Measurements from ENCODE around the gene LHX4.

Gene LHX4

DNA sequence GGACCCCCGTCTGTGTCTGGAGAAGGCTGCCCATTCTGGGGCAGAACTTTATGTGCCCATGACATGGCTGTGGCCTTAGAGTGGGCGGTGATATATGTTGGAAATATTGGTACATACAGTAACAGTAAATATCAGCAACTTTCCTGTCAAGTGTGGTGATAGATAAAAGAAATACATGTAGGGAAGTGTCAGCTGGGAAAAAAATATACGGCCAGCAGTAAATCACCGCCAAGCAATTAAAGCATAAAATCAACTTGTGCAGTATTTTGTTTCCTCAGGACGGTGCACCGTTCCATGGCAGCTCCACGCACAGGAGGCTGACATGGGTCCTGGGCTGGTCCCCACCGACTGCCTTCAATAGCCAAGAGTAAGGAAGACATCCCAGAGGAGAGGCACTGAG lies 27.4 kb downstream of the LHX4 start:
- no peak for DNase-seq (ENCODE audit: low read depth, low spot score)

DNA sequence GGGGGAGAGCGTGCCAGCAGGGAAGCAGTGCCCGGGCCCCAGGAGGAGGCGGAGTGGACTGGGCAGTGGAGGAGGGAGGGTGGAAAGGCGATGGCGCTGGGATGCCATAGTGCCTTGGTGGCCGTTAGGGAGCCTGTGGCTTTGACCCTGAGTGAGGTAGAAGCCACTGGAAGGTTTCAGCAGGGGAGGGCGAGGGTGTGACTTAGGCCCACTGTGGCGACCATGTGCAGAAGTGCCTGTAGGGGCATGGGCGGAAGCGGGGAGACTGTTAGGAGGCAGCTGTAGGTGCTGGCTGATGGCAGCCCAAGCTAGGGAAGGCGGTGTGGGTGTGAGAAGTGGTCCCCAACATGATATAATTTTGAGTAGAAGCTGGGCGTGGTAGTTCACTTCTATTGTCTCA lies 28.2 kb downstream of the LHX4 start:
- no peak for DNase-seq (ENCODE audit: low read depth, low spot score)

DNA sequence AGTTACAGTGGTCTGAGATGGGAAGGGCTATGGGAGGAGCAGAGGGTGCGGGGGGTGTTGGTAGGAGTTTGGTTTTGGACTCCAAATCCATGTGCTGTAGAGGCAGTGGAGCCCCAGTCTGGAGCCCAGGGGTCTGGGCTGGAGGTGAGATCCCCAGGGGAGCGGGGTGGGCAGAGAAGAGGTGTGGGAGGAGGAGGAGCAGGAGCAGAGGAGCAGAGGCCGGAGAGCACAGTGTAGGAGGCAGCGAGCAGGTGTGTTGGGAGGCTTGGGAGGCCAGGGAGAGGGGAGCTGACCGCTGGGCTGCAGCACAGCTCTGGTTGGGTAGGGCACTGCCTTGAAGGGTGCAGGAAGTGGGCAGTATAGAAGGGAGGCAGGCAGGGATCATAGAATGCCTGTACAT lies 28.9 kb downstream of the LHX4 start:
- no peak for DNase-seq (ENCODE audit: low read depth, low spot score)

DNA sequence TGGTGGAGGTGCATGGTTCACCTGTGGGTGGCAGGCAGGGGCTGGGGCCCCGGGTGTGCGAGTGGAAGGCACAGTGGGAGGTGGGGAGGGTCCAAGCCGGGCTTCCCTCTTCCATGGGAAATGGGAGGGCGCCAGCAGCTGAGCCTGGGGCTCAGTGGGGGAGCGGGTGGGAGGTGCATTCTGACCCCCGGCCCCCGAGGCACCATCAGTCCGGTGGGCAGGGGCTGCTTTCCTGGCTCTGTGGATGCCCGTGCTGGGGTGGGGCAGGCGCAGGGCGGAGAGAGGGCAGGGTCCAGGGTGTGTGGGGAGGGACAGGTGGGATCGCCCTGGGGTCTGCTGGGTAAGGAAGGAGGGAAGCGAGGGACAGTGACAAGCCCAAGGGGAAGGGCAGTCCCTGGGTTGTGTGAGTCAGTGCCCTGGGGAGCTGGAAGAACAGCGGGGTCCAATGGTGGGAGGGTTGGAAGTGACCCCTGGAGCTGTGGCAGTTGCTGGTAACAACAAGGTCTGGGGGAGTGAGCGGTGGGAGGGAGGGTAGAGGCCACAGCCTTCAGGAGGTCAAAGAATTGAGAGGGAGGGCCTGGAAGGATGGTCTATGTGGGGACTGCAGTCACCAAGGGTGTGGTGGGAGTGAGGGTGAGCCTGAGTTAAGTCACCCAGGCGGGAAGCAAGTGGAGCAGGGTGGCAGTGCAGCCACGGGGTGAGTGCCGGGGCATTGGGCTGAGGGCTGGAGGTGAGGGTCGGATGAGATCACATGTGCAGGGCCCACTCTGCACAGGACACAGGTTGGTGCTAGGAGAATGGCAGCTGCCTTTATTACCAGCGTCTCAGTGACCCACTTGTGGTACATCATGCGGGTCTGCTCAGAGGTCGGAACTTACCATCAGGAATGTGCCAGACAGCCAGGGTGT lies 29.6 kb downstream of the LHX4 start:
- no peak for DNase-seq (ENCODE audit: low read depth, low spot score)

DNA sequence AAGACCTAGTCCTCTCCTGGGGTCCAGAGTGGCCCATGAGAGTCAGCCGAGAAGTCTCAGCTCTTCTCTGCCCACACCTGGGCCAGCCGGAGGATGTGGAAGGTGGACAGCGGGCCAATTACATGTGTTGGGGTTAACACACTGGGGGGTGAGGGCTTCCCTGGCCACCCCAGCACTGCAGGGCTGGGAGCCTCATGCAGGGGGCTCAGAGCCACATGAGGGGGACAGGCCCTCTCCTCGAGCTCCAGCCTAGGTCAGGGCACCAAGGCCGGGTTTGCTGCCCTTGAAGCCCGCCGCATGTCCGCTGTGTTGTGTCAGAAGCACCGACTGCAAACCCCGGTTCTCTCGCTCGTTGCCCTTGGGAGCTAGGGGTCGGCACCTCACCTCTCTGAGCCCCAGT lies 30.5 kb downstream of the LHX4 start:
- DNase-seq (ENCODE audit: low read depth, low spot score), result no peak

DNA sequence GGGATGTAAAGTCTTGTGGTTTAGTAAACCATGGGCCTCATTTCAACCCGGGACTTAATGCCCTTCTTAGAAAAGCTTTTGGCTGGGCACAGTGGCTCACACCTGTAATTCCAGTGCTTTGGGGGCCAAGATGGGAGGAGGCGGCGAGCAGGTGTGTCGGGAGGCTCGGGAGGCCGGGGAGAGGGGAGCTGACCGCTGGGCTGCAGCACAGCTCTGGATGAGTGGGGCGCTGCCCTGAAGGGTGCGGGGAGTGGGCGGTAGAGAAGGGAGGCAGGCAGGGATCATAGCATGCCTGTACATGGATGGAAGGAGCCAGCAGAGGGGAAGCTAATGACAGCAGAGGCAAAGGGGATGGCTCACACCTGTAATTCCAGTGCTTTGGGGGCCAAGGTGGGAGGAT lies 31.0 kb downstream of the LHX4 start:
- DNase-seq (ENCODE audit: low read depth, low spot score), result no peak

DNA sequence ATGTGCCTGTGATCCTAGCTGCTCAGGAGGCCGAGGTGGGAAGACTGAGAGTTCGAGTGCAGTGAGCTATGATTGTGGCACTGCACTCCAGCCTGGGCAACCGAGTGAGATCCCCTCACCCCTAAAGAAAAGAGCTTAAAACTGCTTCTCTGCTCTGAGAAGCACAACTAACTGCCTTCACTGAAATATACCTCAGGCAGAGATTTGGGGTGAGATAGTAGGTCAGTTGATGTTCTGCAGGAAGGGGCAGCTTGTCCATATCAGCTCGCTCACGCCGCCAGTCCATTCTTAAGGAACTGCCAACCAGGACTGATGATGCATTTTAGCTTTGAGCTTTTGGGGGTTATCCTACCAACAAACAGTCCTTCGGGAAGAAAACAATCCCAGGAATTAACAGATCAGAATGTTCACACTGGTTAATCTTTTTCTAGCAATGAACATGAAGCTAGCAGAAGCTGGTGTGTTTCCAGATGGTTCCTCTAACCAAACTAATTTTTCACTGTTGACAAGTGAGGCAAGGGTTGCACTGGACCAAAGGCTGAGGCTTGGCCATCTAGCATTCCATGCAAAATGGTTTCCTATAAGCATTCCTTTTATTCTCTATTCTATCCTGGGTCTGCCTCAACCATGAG lies 31.6 kb downstream of the LHX4 start:
- no peak for DNase-seq (ENCODE audit: low read depth, low spot score)

DNA sequence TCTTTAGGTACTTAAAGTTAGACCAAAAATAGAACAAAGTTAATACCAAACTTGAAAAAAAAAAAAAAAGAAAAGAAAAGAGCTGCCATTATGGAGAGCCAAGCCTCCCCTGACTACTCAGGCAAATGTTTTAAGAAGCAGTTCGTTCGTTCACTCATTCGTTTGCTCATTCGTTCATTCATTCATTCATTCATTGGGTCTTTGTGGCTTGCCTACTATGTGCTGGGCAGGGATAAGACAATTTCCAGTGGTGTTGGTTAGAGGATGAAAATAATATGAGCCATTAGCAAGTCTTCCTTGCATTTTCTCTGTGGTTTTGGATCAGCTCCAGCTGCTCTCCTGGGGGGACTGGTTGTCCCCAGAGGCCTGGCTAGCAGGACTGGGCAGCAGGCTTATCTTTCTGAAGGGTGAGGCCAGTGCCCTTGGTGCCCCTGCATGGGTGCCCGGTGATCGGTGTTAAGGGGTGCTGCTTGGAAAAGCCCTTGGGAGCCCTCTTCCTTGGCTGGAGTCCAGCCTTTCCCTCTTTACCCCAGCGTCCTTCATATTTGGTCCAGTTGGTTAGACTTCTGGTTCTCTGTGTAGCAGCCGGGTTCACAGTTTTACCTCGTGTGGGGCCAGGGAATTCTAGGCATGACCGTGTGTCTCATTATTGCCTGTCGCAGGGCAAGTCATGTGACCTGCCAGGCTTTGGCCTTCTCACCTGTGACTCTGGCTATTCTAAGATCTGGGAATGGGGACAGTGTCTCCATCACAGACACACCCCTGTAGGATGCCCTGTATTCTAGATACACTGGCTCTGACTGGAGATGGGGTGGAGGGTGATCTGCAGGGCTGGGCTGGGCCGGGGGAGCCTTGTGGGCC lies 32.8 kb downstream of the LHX4 start:
- no peak for DNase-seq (ENCODE audit: low read depth, low spot score)

DNA sequence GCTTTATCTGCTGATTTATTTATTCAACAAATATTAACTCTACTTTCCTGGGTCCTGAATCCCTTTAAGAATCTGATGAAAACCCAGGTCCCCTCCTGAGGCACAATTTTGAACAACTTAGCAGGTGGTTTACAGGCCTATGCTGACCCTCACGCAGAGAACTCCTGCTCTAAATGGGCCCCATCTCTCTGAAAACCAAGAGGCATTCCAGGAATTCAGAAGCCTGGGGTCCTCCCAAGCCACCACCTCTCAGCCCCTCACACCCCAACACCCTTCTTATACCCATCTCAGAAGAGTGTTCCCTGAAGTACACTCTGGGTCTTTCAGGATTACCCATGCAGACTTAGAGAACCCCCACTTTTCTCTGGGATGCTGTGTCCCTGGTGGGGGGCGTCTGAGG lies 34.5 kb downstream of the LHX4 start:
- DNase-seq (ENCODE audit: low read depth, low spot score), result no peak

DNA sequence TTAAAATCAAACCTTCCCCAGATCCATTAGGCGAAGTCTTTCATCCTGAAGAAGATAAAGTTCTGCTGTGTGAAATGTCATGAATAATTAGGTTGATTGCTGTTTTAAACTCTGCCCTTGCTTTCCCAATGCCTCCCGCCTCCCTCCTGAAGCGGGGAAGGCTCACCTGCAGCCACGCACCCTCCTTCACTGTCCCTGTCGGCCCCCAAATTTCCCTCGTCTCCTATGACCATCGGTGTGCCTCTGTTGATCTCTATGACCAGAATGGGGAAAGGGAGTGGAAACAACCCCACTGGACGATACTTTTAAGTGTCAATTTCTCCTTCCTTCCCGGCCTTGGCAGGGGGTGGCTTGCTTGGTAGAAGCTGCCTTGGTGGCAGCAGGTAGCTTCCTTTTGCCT lies 35.1 kb downstream of the LHX4 start:
- DNase-seq (ENCODE audit: low read depth, low spot score), result no peak

DNA sequence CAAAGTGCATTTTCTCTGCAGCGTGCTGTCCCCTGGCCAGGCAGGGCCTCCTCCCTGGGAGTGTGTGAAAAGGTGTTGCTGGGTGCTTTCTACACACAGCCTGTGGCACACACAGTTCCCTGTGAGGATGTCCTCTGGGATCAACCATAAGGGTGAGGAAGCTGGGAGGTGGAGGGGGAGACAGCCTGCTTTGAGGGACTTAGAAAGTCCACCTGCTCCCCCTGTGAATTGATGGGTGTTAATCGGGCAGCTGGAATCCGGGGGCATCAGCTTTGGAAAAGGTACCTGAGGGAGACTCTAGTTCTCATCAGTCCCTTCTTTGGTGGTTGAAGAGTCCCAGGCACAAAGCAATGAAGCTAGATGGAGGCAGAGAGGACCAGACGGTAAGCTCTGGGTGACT lies 35.8 kb downstream of the LHX4 start:
- no peak for DNase-seq (ENCODE audit: low read depth, low spot score)

DNA sequence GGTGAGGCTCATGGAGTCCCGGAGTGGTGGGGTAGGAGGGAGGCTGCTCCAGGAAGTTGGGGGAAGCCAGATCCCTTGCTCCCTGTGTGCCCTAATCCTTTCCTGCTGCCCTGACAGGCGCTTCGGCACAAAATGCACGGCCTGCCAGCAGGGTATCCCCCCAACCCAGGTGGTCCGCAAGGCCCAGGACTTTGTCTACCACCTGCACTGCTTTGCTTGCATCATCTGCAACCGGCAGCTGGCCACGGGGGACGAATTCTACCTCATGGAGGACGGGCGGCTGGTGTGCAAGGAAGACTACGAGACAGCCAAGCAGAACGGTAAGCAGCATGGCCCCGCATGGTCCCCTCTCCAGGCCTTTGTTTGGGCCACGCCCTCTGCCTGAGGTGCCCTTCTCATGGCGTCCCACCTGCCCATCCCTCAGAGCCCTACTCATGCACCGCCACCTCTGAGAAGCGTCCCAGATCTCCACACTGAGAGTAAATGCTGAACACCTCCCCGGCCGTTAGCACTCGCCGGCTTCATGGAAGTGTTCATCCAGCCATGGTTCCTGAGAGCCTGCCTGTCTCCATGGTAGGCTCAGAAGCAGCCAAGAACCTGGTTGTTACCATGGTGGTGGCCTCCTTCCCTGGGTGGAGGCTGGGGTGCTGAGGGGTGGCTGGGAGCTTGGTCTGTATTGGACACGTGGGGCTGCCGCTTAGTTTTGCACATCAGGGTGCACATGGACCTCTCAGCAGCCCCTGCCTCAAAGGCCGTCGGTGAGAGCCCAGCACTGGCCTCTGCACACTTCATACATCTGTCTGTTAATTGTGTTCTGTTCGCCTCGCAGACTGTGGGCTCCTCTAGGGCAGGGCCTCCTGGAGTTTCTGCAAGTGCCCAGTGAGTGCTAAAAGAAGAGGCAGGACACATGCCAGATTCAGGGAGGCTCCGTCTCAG lies 36.5 kb downstream of the LHX4 start:
- no peak for DNase-seq (ENCODE audit: low read depth, low spot score)

DNA sequence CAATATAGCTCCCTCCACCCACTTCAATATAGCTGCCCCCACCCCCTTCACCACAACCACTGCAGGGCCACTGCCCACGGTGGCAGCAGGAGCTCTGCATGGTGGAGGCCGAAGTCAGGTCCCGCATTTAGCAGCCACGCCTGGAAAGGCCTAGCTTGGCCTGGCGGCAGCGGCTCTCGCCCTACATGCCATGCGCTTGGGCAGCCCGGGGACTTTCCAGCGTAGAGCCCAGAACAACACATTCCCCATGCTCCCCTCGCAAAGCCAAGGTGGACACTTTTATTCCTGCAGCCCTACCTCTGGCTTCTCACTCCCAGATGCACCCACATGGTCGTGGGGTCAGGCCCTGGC lies 37.1 kb downstream of the LHX4 start:
- DNase-seq (ENCODE audit: low read depth, low spot score), result no peak

DNA sequence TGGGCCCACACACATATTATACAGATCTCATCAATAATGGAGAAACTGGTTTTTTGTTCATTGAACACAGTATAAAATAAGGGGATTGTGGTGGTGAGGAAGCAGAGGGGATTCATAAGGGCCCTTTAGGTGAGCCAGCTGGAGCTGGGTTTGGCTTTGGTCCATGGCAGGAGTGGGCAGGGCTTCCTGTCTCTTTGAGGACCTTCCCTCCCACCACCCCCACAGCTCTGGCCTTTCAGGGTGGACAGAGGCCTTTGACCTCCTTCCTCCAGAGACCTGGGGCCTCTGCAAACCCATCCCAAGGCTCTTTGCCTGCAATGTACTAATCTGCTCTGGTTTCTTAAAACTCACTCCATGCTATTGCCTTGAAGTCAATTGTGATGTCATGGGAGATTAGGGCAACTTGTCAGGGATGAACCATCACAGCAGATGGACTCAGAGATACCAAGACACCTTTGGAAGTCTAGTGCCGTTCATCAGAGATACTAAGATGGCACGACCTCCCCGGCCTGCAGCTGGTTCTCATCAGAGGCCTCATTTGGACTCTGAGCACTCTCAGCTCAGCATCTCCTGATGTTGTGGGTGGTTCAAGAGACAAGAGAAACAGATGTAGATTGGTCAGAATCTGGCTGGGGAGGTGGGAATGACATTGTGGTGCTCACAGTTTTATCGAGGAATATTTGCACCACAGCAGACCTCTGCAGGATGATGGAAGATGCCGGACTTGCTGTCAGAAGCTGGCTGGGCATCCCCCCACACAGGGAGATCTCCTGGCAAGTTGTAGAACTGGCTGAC lies 37.9 kb downstream of the LHX4 start:
- no peak for DNase-seq (ENCODE audit: low read depth, low spot score)

DNA sequence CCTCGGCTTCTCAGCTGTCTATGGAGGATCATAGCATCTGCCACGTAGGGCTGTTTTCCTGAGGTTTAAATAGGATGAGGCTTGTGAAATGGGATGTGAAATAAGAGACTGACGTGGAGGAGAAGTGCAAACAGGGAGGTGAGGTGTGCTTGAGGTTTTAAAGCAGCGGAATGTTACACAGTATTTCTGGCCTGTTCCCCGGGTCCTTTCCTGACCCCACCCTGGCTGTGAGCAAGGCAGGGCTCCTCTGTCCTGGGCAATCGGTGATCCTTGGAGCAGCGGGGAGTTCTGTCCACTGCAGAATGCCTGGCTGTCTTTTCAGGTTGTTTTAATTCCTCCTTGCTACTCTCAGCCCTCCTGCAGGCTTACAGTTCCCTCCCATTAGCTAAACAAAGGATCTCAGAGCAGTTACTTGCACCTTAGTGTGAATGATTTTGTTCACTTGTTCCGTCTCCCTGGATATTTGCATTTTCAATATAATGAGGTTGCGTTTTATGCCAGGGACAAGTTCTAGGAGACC lies 38.6 kb downstream of the LHX4 start:
- no peak for DNase-seq (ENCODE audit: low read depth, low spot score)

DNA sequence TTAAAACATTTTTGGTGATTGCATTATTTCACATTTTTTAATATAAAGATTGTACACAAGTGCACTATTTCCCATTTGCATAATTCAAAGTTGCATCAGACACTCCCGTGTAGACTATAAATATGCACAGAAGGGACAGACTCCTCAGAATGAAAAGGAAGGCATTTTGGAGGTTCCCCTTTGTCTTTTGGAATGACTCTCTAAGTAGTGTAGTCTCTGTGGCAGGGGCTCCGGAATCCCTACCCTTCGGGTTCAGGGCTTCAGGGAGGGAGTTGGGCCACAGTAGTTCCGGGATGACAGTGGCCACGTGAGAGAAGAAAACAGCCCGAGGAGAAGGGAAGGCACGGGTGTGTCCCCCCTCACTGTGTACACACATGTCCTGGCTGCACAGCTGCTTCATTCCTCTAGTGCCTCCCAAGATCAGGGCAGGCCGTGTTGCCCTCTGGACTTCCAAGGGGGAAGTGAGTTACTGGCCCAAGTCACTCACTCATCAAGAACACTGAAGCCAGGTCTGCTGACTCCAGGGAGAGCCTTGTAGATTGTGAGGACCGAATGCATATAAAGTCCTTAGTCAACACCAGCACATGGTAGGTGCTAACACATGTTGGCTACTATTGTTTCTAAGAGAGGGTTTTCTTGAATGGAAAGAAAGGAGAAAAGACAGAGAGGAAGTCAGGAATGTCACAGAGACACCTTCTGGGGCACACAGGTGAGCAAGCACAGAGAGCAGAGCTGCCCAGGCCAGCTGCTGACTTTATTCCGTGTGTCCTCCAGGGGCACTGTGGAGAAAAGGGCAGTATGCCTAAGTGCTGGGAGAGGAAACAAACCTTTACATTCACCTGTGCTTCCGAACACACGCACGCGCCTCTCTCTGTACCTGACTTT lies 39.8 kb downstream of the LHX4 start:
- DNase-seq (ENCODE audit: low read depth, low spot score), result no peak

DNA sequence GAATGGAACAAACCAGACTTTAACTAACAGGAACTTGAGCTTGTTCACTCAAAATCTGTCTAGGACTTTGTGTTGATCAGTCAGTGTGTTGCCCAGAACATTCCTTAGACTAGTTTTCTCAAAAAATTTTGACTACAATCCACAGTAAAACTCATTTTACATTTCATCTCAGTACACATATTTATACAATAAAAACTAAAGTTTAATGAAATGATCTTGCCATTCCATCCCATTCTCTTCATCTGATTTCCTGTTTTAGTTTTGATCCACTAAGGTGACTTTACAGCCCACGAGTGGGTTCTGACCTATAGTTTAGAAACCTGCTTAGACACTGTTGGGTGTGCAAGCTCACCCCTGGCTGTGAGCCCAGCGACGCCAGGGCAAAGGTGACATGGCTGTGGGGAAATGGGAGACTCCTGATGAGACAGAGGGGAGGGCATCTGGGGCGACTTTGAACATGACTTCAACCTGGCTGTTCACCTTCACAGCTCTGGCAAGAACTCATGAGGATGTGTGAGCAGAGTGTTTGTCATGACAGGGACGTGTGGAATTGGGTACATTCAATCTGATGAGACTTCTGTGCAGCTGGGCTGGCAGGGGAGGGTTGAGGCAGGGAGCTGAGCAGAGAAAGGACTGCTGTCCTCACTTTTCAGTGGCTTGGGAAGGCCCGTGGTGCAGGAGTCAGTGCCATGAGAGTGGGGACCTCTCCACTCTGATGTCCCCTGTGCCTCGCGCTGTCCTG lies 40.6 kb downstream of the LHX4 start:
- DNase-seq (ENCODE audit: low read depth, low spot score), result no peak
